Adipose tissue (tissue), 3 donors: ENCODE results near the gene GPR27. TPM values are rescaled to one million over a fixed set of nuclear protein-coding genes. Genes with fewer than 3 reads are reported as not detected.

Experiments used
- H3K27ac ChIP-seq: one replicate; pipeline ENCODE4 v1.5.1; 2013; ENCODE audit warnings: low read depth, low read length
- WGBS, 3 donors: extraction: QIAGEN DNeasy Blood & Tissue Kit; methylation state at CpG; one replicate each; pipeline ENCODE4 v1.1.7; 2013; 5-methylcytosine and 5-hydroxymethylcytosine counted together
- polyA plus RNA-seq, 3 donors: library from polyadenylated mRNA; stranded (reverse); fragments of 200-250 nt; gene quantifications; one replicate each; pipeline ENCODE4 v1.2.3, GENCODE V29; 2013
- donor health status: healthy with polysubstance abuse.
- donor health status: Bipolar disorder and iron deficiency.
- donor health status: healthy.

Gene GPR27
- polyA plus RNA-seq, 3 donors: 0.95 to 3.9 (median 3.5) TPM

- no peak overlapping the region for H3K27ac ChIP-seq
- WGBS, 3 donors: 57 to 83% (median 73%) methylated on average over 4 of the region's 4 CpGs
Observed at GRCh38 chr3:71780430-71780829, 26.8 kb downstream of the GPR27 start.

- no peak overlapping the region for H3K27ac ChIP-seq
- 48 to 69% (median 50%) methylated on average over 1 of the region's 1 CpG for WGBS, 3 donors
Observed at GRCh38 chr3:71783152-71783551, 29.5 kb downstream of the GPR27 start.

GRCh38 chr3:71784201-71784913 is 30.7 kb downstream of the GPR27 start:
- WGBS, 3 donors: 4 to 5% (median 4%) methylated on average over 21 to 23 of the region's 23 CpGs
- no peak overlapping the region for H3K27ac ChIP-seq

GRCh38 chr3:71784914-71785531 is 31.4 kb downstream of the GPR27 start, which contains the start of gene PROK2:
PROK2 (minus strand) TSS chr3:71785148; CDS start chr3:71785052, 96 bp downstream.
- no peak within 1 kb of the TSS for H3K27ac ChIP-seq
- WGBS, 3 donors: 0 to 1% (median 1%) methylated on average over 49 to 89 of the region's 89 CpGs

GRCh38 chr3:71785532-71786216 is 32.0 kb downstream of the GPR27 start:
- H3K27ac ChIP-seq: peak overlapping the region; percentile 21
- 10 to 13% (median 11%) methylated on average over 28 of the region's 28 CpGs for WGBS, 3 donors

GRCh38 chr3:71786217-71786549 is 32.5 kb downstream of the GPR27 start:
- peak overlapping the region; percentile 21 for H3K27ac ChIP-seq
- WGBS, 3 donors: 28 to 42% (median 31%) methylated on average over 8 of the region's 8 CpGs

GRCh38 chr3:71786551-71786950 is 32.9 kb downstream of the GPR27 start:
- peak overlapping the region; percentile 21 for H3K27ac ChIP-seq
- WGBS, 3 donors: 40 to 64% (median 61%) methylated on average over 6 of the region's 6 CpGs

GRCh38 chr3:71787851-71788405 is 34.3 kb downstream of the GPR27 start:
- H3K27ac ChIP-seq: no peak overlapping the region
- 90 to 93% (median 91%) methylated on average over 7 of the region's 7 CpGs for WGBS, 3 donors

GRCh38 chr3:71789922-71790321 is 36.3 kb downstream of the GPR27 start:
- WGBS, 3 donors: 75 to 96% (median 90%) methylated on average over 1 of the region's 1 CpG
- H3K27ac ChIP-seq: no peak overlapping the region

- WGBS, 3 donors: 59 to 86% (median 81%) methylated on average over 1 of the region's 1 CpG
Observed at GRCh38 chr3:71791634-71792033, 38.0 kb downstream of the GPR27 start.

GRCh38 chr3:71796290-71796689 is 42.6 kb downstream of the GPR27 start:
- no peak overlapping the region for H3K27ac ChIP-seq

More at GRCh38 chr3:71791634-71792033, 38.0 kb downstream of the GPR27 start:
- H3K27ac ChIP-seq: no peak overlapping the region

GRCh38 chr3:71797455-71797854 is 43.8 kb downstream of the GPR27 start:
- 84 to 88% (median 84%) methylated on average over 7 of the region's 7 CpGs for WGBS, 3 donors

More at GRCh38 chr3:71796290-71796689, 42.6 kb downstream of the GPR27 start:
- 85 to 87% (median 86%) methylated on average over 3 of the region's 3 CpGs for WGBS, 3 donors

GRCh38 chr3:71800023-71800422 is 46.4 kb downstream of the GPR27 start:
- no peak overlapping the region for H3K27ac ChIP-seq
- 38 to 68% (median 52%) methylated on average over 3 of the region's 3 CpGs for WGBS, 3 donors

More at GRCh38 chr3:71797455-71797854, 43.8 kb downstream of the GPR27 start:
- H3K27ac ChIP-seq: no peak overlapping the region

GRCh38 chr3:71801986-71802385 is 48.3 kb downstream of the GPR27 start:
- WGBS, 3 donors: 80 to 84% (median 84%) methylated on average over 2 of the region's 2 CpGs
- H3K27ac ChIP-seq: no peak overlapping the region

GRCh38 chr3:71803248-71803647 is 49.6 kb downstream of the GPR27 start:
- no peak overlapping the region for H3K27ac ChIP-seq
- 87 to 93% (median 90%) methylated on average over 2 to 3 of the region's 3 CpGs for WGBS, 3 donors

GRCh38 chr3:71805199-71805598 is 51.5 kb downstream of the GPR27 start:
- H3K27ac ChIP-seq: no peak overlapping the region
- 73 to 94% (median 74%) methylated on average over 3 of the region's 3 CpGs for WGBS, 3 donors

- peak overlapping the region; percentile 52 for H3K27ac ChIP-seq
- 72 to 80% (median 78%) methylated on average over 2 of the region's 2 CpGs for WGBS, 3 donors
Observed at GRCh38 chr3:71805691-71806090, 52.0 kb downstream of the GPR27 start.
